ENCODE data around the gene CACNG3.

DNA sequence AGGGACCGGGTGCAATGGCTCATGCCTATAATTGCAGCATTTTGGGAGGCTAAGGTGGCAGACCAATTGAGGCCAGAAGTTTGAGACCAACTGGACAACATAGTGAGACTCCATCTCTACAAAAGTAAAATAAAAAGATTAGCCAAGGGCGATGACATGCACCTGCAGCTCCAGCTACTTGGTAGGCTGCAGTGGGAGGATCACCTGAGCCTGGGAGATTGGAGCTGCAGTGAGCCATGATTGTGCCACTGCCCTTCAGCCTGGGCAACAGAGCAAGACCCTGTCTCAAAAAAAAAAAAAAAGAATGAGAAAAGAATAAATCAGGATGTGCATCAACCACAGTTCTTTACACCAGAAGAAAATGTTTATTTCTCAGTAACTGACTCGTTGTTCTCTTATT lies 76.0 kb downstream of the CACNG3 start:
- TF ChIP-seq, protein P1, sequence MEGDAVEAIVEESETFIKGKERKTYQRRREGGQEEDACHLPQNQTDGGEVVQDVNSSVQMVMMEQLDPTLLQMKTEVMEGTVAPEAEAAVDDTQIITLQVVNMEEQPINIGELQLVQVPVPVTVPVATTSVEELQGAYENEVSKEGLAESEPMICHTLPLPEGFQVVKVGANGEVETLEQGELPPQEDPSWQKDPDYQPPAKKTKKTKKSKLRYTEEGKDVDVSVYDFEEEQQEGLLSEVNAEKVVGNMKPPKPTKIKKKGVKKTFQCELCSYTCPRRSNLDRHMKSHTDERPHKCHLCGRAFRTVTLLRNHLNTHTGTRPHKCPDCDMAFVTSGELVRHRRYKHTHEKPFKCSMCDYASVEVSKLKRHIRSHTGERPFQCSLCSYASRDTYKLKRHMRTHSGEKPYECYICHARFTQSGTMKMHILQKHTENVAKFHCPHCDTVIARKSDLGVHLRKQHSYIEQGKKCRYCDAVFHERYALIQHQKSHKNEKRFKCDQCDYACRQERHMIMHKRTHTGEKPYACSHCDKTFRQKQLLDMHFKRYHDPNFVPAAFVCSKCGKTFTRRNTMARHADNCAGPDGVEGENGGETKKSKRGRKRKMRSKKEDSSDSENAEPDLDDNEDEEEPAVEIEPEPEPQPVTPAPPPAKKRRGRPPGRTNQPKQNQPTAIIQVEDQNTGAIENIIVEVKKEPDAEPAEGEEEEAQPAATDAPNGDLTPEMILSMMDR (IDR thresholded peaks at IDR 0.05) = no peak
- TF ChIP-seq EZH2 (IDR thresholded peaks at IDR 0.05; ENCODE audit: borderline replicate concordance, insufficient read depth, low read depth, low read length, poor library complexity, severe bottlenecking) = no peak
